IMR-90 (cell line): Measurements from ENCODE around the gene ANKMY2. TPM values are rescaled to one million over a fixed set of nuclear protein-coding genes. Genes with fewer than 3 reads are reported as not detected.

Experiments
- ATAC-seq: fragments of 200-7000 bp; cut with Tn5 transposase; 2 replicates; pipeline ENCODE4 v1.9.1; 2020; ENCODE audit warnings: low read depth, mild to moderate bottlenecking, moderate library complexity
- BruUV-seq: library from RNA; stranded (reverse); fragments of 400-500 nt; replicated peaks from 2 replicates; lab custom pipeline; 2021; lab: Mats Ljungman, UMichigan
- CTCF ChIA-PET: fragments of 300-600 bp; formaldehyde crosslinking; extraction: SDS; loops from one replicate; lab custom pipeline; 2021; ENCODE audit warnings: antibody characterized with exemption; lab: Yijun Ruan, JAX
- POLR2A ChIA-PET: fragments of 300-600 bp; sonication (Branson Sonifier 250); formaldehyde crosslinking; loops from one replicate; lab custom pipeline; 2022; ENCODE audit warnings: antibody characterized with exemption; ENCODE audit not compliant: unreplicated experiment; lab: Charles Lee
- DNase-seq: peaks from one replicate; pipeline ENCODE4 v3.0.0; 2013
- H2AFZ ChIP-seq: replicated peaks from 2 replicates; pipeline ENCODE3; 2013; ENCODE audit warnings: low read length, mild to moderate bottlenecking; ENCODE audit not compliant: poor library complexity
- H2AK5ac ChIP-seq: 2 replicates; pipeline ENCODE4 v1.6.1; 2013; ENCODE audit warnings: low read depth, low read length, inconsistent platforms
- H2AK9ac ChIP-seq: replicated peaks from 2 replicates; pipeline ENCODE3; 2013; ENCODE audit warnings: mild to moderate bottlenecking, low read depth, low read length, moderate library complexity; ENCODE audit not compliant: poor library complexity
- H2BK120ac ChIP-seq: 2 replicates; pipeline ENCODE4 v1.6.1; 2013; ENCODE audit warnings: low read depth, low read length, inconsistent platforms
- H2BK15ac ChIP-seq: 3 replicates; pipeline ENCODE4 v1.6.1; 2013; ENCODE audit warnings: low read depth, low read length, inconsistent platforms
- H2BK20ac ChIP-seq: 2 replicates; pipeline ENCODE4 v1.6.1; 2013; ENCODE audit warnings: low read depth, mild to moderate bottlenecking, inconsistent platforms, low read length, moderate library complexity
- H2BK5ac ChIP-seq: 2 replicates; pipeline ENCODE4 v1.6.1; 2013; ENCODE audit warnings: mild to moderate bottlenecking, low read depth, low read length, inconsistent platforms; ENCODE audit not compliant: poor library complexity, severe bottlenecking
- H3K14ac ChIP-seq: replicated peaks from 2 replicates; pipeline ENCODE4 v1.6.1; 2013; ENCODE audit warnings: low read depth, low read length, inconsistent platforms
- H3K18ac ChIP-seq: 2 replicates; pipeline ENCODE4 v1.6.1; 2013; ENCODE audit warnings: low read depth, low read length, control low read depth
- H3K23ac ChIP-seq: 2 replicates; pipeline ENCODE4 v1.6.1; 2013; ENCODE audit warnings: low read depth, low read length, inconsistent platforms
- H3K27ac ChIP-seq: 2 replicates; pipeline ENCODE4 v1.5.1; 2013; ENCODE audit warnings: mild to moderate bottlenecking, control low read depth, low read length; ENCODE audit not compliant: insufficient read depth
- H3K27me3 ChIP-seq: 2 replicates; pipeline ENCODE4 v1.6.1; 2013; ENCODE audit warnings: low read length; ENCODE audit not compliant: control insufficient read depth, insufficient read depth
- H3K36me3 ChIP-seq: 2 replicates; pipeline ENCODE4 v1.6.1; 2013; ENCODE audit warnings: low read length, mixed read lengths; ENCODE audit not compliant: control insufficient read depth, insufficient read depth
- H3K4ac ChIP-seq: 2 replicates; pipeline ENCODE4 v1.6.1; 2013; ENCODE audit warnings: low read depth, low read length, inconsistent platforms
- H3K4me1 ChIP-seq: 2 replicates; pipeline ENCODE4 v1.6.1; 2013; ENCODE audit warnings: low read length, mixed read lengths; ENCODE audit not compliant: control insufficient read depth, insufficient read depth
- H3K4me2 ChIP-seq: 2 replicates; pipeline ENCODE4 v1.6.1; 2013; ENCODE audit warnings: low read depth, mild to moderate bottlenecking, control low read depth, low read length, moderate library complexity
- H3K4me3 ChIP-seq: 2 replicates; pipeline ENCODE4 v1.5.1; 2013; ENCODE audit warnings: low read depth, mild to moderate bottlenecking, control low read depth, low read length, moderate library complexity; ENCODE audit not compliant: insufficient read depth
- H3K56ac ChIP-seq: 2 replicates; pipeline ENCODE4 v1.6.1; 2013; ENCODE audit warnings: low read length, inconsistent platforms; ENCODE audit not compliant: insufficient read depth; ENCODE audit errors: extremely low read depth
- H3K79me1 ChIP-seq, 2 experiments: 2 replicates each; pipeline ENCODE4 v1.6.1; 2013; ENCODE audit warnings: low read length in 2 of 2, inconsistent platforms in 1 of 2, low read depth in 1 of 2
- H3K9ac ChIP-seq: 2 replicates; pipeline ENCODE4 v1.6.1; 2013; ENCODE audit warnings: low read depth, low read length, control low read depth
- H3K9me1 ChIP-seq: 2 replicates; pipeline ENCODE4 v1.6.1; 2013; ENCODE audit warnings: low read length, inconsistent platforms; ENCODE audit not compliant: insufficient read depth
- H3K9me3 ChIP-seq: 2 replicates; pipeline ENCODE4 v1.6.1; 2013; ENCODE audit warnings: low read length; ENCODE audit not compliant: control insufficient read depth, insufficient read depth
- H4K20me1 ChIP-seq: 2 replicates; pipeline ENCODE4 v1.6.1; 2013; ENCODE audit warnings: low read length, inconsistent platforms; ENCODE audit not compliant: insufficient read depth
- H4K5ac ChIP-seq: 2 replicates; pipeline ENCODE4 v1.6.1; 2013; ENCODE audit warnings: mild to moderate bottlenecking, low read depth, low read length, control low read depth
- H4K8ac ChIP-seq, 2 experiments: 2 replicates each; pipeline ENCODE4 v1.6.1; 2013; ENCODE audit warnings: low read depth in 2 of 2, low read length in 2 of 2, control low read depth in 1 of 2, inconsistent platforms in 1 of 2
- H4K91ac ChIP-seq: 2 replicates; pipeline ENCODE4 v1.6.1; 2013; ENCODE audit warnings: low read depth, low read length, inconsistent platforms; ENCODE audit not compliant: insufficient read depth
- WGBS, 2 experiments: methylation state at CpG; one replicate each; pipeline versions ENCODE4 v1.1.5 to v1.1.7; 2013; ENCODE audit warnings: missing lambda C conversion rate in 2 of 2; ENCODE audit not compliant: insufficient read length in 1 of 2; ENCODE audit errors: extremely low coverage in 2 of 2; 5-methylcytosine and 5-hydroxymethylcytosine counted together
- dilution Hi-C: fragments of 300-500 bp; cut with HindIII; formaldehyde crosslinking; loops from one replicate; pipeline ENCODE4 v1.14.3; 2018; ENCODE audit warnings: low sequenced_read_pairs; ENCODE audit not compliant: unreplicated experiment
- in situ Hi-C: fragments of 300-500 bp; cut with MboI; formaldehyde crosslinking; loops from 3 replicates; pipeline ENCODE4 v1.14.3; 2019; ENCODE audit warnings: low sequenced_read_pairs, inconsistent platforms, mixed read lengths
- intact Hi-C: fragments of 100-400 bp; cut with micrococcal nuclease; formaldehyde crosslinking; loops from 2 replicates; pipeline ENCODE4 v1.10.0; 2022
- polyA plus RNA-seq, 3 experiments: library from polyadenylated mRNA; depleted of rRNA; stranded (reverse); fragments of >200 nt; gene quantifications; 2 replicates each; pipeline ENCODE4 v1.2.3, GENCODE V29; 2012; ENCODE audit warnings: low replicate concordance in 1 of 3
- total RNA-seq: library from RNA; depleted of rRNA; stranded (reverse); fragments of >200 nt; gene quantifications from 2 replicates; pipeline ENCODE4 v1.2.3, GENCODE V29; 2012
- TF ChIP-seq, protein P1 (sequence below): fragments of 150-350 bp; IDR thresholded peaks from 2 replicates; pipeline ENCODE4 v1.6.1; 2017; ENCODE audit warnings: mild to moderate bottlenecking, antibody characterized with exemption, low read length, low read depth
- TF ChIP-seq, protein P2 (sequence below): conservative IDR thresholded peaks from 2 replicates; pipeline ENCODE4 v1.5.1; 2012; ENCODE audit warnings: mild to moderate bottlenecking, low read depth, low read length, improper control_type of control experiment

The ANKMY2 gene
- total and polyA plus RNA-seq, 2 of the 4 experiments (the other 2 are of a cell fraction): 19.5 to 41.9 TPM

DNA sequence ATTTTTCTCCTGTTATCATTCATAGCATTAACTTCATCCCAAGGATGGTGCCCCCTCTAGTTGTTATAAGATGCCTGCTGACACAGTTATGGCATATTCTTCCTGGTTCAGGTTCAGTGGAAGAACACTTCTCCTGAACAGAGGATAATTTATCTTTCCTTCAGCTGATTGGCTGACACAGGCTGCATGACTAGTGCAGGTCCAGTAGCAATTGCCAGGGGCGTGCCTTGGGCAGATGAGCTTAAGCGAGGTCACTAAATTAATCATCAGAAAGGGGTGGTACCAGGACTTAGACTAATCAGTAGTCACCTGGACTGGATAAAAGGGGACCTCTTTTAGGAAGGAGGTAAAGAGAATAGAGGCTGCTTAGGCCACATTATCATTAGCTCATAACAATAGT lies 42.7 kb upstream of the ANKMY2 start:
- Histone ChIP-seq H3K4ac (no peak overlapping the region), H3K27me3 (no peaks in the 10 kb centered on the region), H3K9ac (no peak overlapping the region), H2AK9ac (no peak overlapping the region), H2BK15ac (no peak overlapping the region), H3K14ac (no peak overlapping the region), H3K79me1 (peaks cover 0 to 3% of the 10 kb centered on the region in 2 experiments; a peak in 1 of 4 replicates), H3K4me1 (peaks cover 6% of the 10 kb centered on the region), H3K4me3 (no peak overlapping the region), H2BK5ac (peak overlapping the region; percentile 11), H4K5ac (no peak overlapping the region), H3K9me1 (no peaks in the 10 kb centered on the region), H3K23ac (no peak overlapping the region), H2BK120ac (no peak overlapping the region), H2AK5ac (no peak overlapping the region), H2AFZ (no peak overlapping the region), H2BK20ac (no peak overlapping the region), H4K8ac (no peak overlapping the region), H4K91ac (no peak overlapping the region), H3K27ac (no peak overlapping the region), H4K20me1 (no peaks in the 10 kb centered on the region), H3K9me3 (no peaks in the 10 kb centered on the region), H3K4me2 (no peak overlapping the region), H3K18ac (no peak overlapping the region), H3K36me3 (peaks cover 10% of the 10 kb centered on the region), H3K56ac (no peak overlapping the region)
- ATAC-seq (no peak), DNase-seq (no peak)
- TF ChIP-seq, protein P1, sequence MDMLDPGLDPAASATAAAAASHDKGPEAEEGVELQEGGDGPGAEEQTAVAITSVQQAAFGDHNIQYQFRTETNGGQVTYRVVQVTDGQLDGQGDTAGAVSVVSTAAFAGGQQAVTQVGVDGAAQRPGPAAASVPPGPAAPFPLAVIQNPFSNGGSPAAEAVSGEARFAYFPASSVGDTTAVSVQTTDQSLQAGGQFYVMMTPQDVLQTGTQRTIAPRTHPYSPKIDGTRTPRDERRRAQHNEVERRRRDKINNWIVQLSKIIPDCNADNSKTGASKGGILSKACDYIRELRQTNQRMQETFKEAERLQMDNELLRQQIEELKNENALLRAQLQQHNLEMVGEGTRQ: peak; percentile 52; the same call in 1 of the 2 replicates
- TF ChIP-seq, protein P2, sequence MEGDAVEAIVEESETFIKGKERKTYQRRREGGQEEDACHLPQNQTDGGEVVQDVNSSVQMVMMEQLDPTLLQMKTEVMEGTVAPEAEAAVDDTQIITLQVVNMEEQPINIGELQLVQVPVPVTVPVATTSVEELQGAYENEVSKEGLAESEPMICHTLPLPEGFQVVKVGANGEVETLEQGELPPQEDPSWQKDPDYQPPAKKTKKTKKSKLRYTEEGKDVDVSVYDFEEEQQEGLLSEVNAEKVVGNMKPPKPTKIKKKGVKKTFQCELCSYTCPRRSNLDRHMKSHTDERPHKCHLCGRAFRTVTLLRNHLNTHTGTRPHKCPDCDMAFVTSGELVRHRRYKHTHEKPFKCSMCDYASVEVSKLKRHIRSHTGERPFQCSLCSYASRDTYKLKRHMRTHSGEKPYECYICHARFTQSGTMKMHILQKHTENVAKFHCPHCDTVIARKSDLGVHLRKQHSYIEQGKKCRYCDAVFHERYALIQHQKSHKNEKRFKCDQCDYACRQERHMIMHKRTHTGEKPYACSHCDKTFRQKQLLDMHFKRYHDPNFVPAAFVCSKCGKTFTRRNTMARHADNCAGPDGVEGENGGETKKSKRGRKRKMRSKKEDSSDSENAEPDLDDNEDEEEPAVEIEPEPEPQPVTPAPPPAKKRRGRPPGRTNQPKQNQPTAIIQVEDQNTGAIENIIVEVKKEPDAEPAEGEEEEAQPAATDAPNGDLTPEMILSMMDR: no peak
- ChIA-PET POLR2A (no interaction called here), CTCF (interaction anchor here (0.5 to 0.7 kb wide), 3 partner anchors 19 to 30 kb away, joined by 3 read pairs; no protein-coding TSS in a partner anchor)
- dilution Hi-C loops (no loop called here), in situ Hi-C loops (no loop called here), intact Hi-C loops (no loop called here)
- no CpG with 5 or more reads among the region's 2 CpGs for WGBS, 2 experiments
- no TSS peak for BruUV-seq
